ENCODE measurements around the gene NLRP11.

The NLRP11 gene

DNA sequence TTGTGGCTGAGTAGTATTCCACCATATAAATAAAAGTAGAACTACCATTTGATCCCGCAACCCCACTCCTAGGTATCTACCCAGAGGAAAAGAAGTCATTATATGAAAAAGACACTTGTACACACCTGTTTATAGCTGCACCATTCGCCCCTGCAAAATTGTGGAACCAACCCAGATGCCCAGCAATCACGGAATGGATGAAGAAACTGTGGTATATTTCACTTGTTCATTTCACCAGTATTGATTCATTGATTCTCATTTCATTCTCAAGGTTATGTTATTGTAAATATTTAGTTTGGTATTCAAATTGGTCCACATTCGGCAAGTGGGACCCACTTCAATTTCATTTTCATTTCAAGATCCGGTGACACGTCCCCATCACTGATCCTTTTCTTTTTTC, 81.1 kb downstream of the NLRP11 start:
- Mint-ChIP-seq H3K9me3 (ENCODE audit: low read depth) (no peaks in the 10 kb centered on the region), H3K4me3 (no peak overlapping the region), H3K36me3 (no peaks in the 10 kb centered on the region), H3K4me1 (ENCODE audit: low read depth) (no peaks in the 10 kb centered on the region), H3K27ac (no peak overlapping the region), H3K27me3 (peaks cover 9% of the 10 kb centered on the region)

DNA sequence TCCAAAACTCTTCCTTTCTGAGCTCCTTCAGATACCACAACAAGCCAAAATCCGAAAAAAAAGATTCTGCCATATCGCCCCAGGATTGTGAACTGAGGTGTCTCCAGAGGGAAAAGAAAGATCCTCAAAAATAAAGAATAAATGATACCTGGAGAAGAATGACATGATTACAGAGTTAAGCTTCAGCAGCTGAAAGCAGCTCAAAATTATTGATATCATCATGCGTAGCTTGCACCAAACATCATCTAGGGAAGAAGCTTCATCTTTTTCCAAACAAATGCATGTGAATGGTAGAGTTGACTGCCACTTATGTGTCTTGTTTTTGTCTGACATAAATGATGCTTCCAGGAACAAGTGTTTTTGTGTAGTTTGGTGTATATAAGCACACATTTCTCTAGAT, 93.5 kb downstream of the NLRP11 start, which contains the start of gene NLRP9:
Gene NLRP9 (minus strand): TSS at position 101 of the 400 bp plus-strand sequence. CDS start 28 bp downstream, at position 73.
- no peaks in the 10 kb centered on the region for H3K9me3 Mint-ChIP-seq (ENCODE audit: low read depth)
- no peaks in the 10 kb centered on the region for H3K36me3 Mint-ChIP-seq
- peaks cover 13% of the 10 kb centered on the region for H3K27me3 Mint-ChIP-seq
- H3K4me1 Mint-ChIP-seq (ENCODE audit: low read depth) = no peaks in the 10 kb centered on the region
- no peak within 1 kb of the TSS for H3K4me3 Mint-ChIP-seq
- H3K27ac Mint-ChIP-seq = no peak within 1 kb of the TSS

All from activated naive CD8-positive, alpha-beta T cell (primary cell).